HEK293T (cell line): ENCODE measurements around the gene FAM78A.
"Not testable (repeated sequence)": the region's sequence is repeated elsewhere in the genome, so short reads cannot be mapped to it uniquely, and the experiment has no call there.

Experiments
- CTCF ChIA-PET: fragments of 350-600 bp; formaldehyde crosslinking; extraction: SDS; loops from one replicate; lab custom pipeline; 2021; ENCODE audit warnings: antibody characterized with exemption, inconsistent platforms; lab: Yijun Ruan, JAX
- POLR2A ChIA-PET: fragments of 350-600 bp; formaldehyde crosslinking; extraction: SDS; loops from one replicate; lab custom pipeline; 2020; ENCODE audit warnings: antibody characterized with exemption, inconsistent platforms; lab: Yijun Ruan, JAX
- DNase-seq: peaks from one replicate; pipeline ENCODE4 v3.0.0; 2012; ENCODE audit warnings: mixed read lengths; ENCODE audit errors: extremely low spot score
- ARNT ChIP-seq: fragments of 450-650 bp; IDR thresholded peaks from 2 replicates; pipeline ENCODE4 v1.6.1; 2017; ENCODE audit warnings: mild to moderate bottlenecking
- BHLHE40 ChIP-seq: fragments of 450-650 bp; IDR thresholded peaks from 2 replicates; pipeline ENCODE4 v1.6.1; 2016; ENCODE audit warnings: mild to moderate bottlenecking, moderate library complexity, borderline replicate concordance
- CTBP1 ChIP-seq: fragments of 450-650 bp; IDR thresholded peaks from 2 replicates; pipeline ENCODE4 v1.6.1; 2016; ENCODE audit warnings: borderline replicate concordance
- ELF4 ChIP-seq: fragments of 450-650 bp; IDR thresholded peaks from 2 replicates; pipeline ENCODE4 v1.6.1; 2017; ENCODE audit warnings: antibody characterized with exemption
- FOXA1 ChIP-seq: fragments of 450-650 bp; IDR thresholded peaks from 2 replicates; pipeline ENCODE4 v1.6.1; 2016; ENCODE audit warnings: mild to moderate bottlenecking
- FOXK2 ChIP-seq: fragments of 450-650 bp; IDR thresholded peaks from 2 replicates; pipeline ENCODE4 v1.6.1; 2016; ENCODE audit warnings: mild to moderate bottlenecking
- FOXM1 ChIP-seq: fragments of 450-650 bp; IDR thresholded peaks from 2 replicates; pipeline ENCODE4 v1.6.1; 2017; ENCODE audit warnings: mild to moderate bottlenecking, borderline replicate concordance
- HDGF ChIP-seq: fragments of 450-650 bp; IDR thresholded peaks from 2 replicates; pipeline ENCODE4 v1.6.1; 2017; ENCODE audit warnings: antibody characterized with exemption, borderline replicate concordance
- L3MBTL2 ChIP-seq: fragments of 450-650 bp; conservative IDR thresholded peaks from 2 replicates; pipeline ENCODE4 v1.6.1; 2016; ENCODE audit warnings: mild to moderate bottlenecking
- LEF1 ChIP-seq: fragments of 450-650 bp; IDR thresholded peaks from 2 replicates; pipeline ENCODE4 v1.6.1; 2017; ENCODE audit warnings: mild to moderate bottlenecking, borderline replicate concordance
- NFRKB ChIP-seq: fragments of 450-650 bp; IDR thresholded peaks from 2 replicates; pipeline ENCODE4 v1.6.1; 2016; ENCODE audit warnings: mild to moderate bottlenecking, moderate library complexity
- PKNOX1 ChIP-seq: fragments of 450-650 bp; IDR thresholded peaks from 2 replicates; pipeline ENCODE4 v1.6.1; 2016
- SP1 ChIP-seq: fragments of 450-650 bp; IDR thresholded peaks from 2 replicates; pipeline ENCODE4 v1.6.1; 2017
- SUZ12 ChIP-seq: fragments of 450-650 bp; IDR thresholded peaks from 2 replicates; pipeline ENCODE4 v1.6.1; 2016; ENCODE audit warnings: mild to moderate bottlenecking
- TARDBP ChIP-seq: fragments of 450-650 bp; IDR thresholded peaks from 2 replicates; pipeline ENCODE4 v1.6.1; 2016
- ZNF384 ChIP-seq: fragments of 450-650 bp; IDR thresholded peaks from 2 replicates; pipeline ENCODE4 v1.6.1; 2016

The FAM78A gene

GRCh38 chr9:131271506-131271931 is 4.8 kb downstream of the FAM78A start:
- ChIA-PET POLR2A (no interaction called here), CTCF (no interaction called here)
- TF ChIP-seq BHLHE40: no peak
- no peak for TF ChIP-seq NFRKB
- no peak for TF ChIP-seq PKNOX1
- no peak for TF ChIP-seq ARNT
- TF ChIP-seq SUZ12: no peak
- no peak for TF ChIP-seq CTBP1
- no peak for TF ChIP-seq HDGF
- no peak for TF ChIP-seq SP1
- TF ChIP-seq FOXA1: no peak
- TF ChIP-seq ELF4: no peak
- DNase-seq: no peak

- DNase-seq, CTCF ChIA-PET, POLR2A ChIA-PET: not testable (repeated sequence)
These were observed 5.4 kb downstream of the FAM78A start for GRCh38 chr9:131271016-131271273.

GRCh38 chr9:131270171-131271015 is 5.9 kb downstream of the FAM78A start:
- ChIA-PET CTCF (no interaction called here), POLR2A (no interaction called here)
- DNase-seq: no peak
- TF ChIP-seq FOXA1 (no peak), SUZ12 (no peak), PKNOX1 (no peak), SP1 (no peak), FOXM1 (no peak), TARDBP (no peak), FOXK2 (no peak)

- POLR2A ChIA-PET: interaction anchor here (1.1 kb wide), 1 partner anchor 14 kb away, joined by 3 read pairs; no protein-coding TSS in a partner anchor
These were observed 9.8 kb downstream of the FAM78A start for GRCh38 chr9:131266266-131267229.

GRCh38 chr9:131264231-131264630 is 12.1 kb downstream of the FAM78A start:
- ChIA-PET CTCF (no interaction called here), POLR2A (no interaction called here)
- DNase-seq: no peak
- TF ChIP-seq FOXA1 (no peak), NFRKB (no peak), TARDBP (no peak), SUZ12 (no peak), ARNT (no peak), L3MBTL2 (no peak), FOXK2 (no peak), FOXM1 (no peak), ZNF384 (no peak), BHLHE40 (no peak), ELF4 (no peak)

More at GRCh38 chr9:131266266-131267229, 9.8 kb downstream of the FAM78A start:
- TF ChIP-seq CTBP1 (no peak), PKNOX1 (no peak), HDGF (no peak), NFRKB (no peak), ELF4 (no peak), FOXM1 (no peak), SP1 (no peak), FOXA1 (no peak), ZNF384 (no peak), ARNT (no peak), LEF1 (no peak), SUZ12 (no peak), BHLHE40 (no peak), FOXK2 (no peak), L3MBTL2 (no peak), TARDBP (no peak)
- no peak for DNase-seq
- CTCF ChIA-PET: no interaction called here

- TF ChIP-seq SP1: no peak
- TF ChIP-seq ELF4: no peak
- TF ChIP-seq FOXK2: no peak
- no peak for TF ChIP-seq FOXA1
- TF ChIP-seq CTBP1: no peak
- no peak for TF ChIP-seq PKNOX1
- no peak for DNase-seq
- POLR2A ChIA-PET: no interaction called here
- CTCF ChIA-PET: no interaction called here
These were observed 12.6 kb downstream of the FAM78A start for GRCh38 chr9:131263701-131264100.

GRCh38 chr9:131263033-131263343 is 13.3 kb downstream of the FAM78A start:
- POLR2A ChIA-PET, CTCF ChIA-PET, DNase-seq: not testable (repeated sequence)
